Measurements from ENCODE around the gene TMEM80.

The TMEM80 gene

GRCh38 chr11:655036-655726 lies 40.4 kb upstream of the TMEM80 start:
- Histone ChIP-seq H3K36me3 (ENCODE audit: insufficient read depth, insufficient read length, low read length) (peaks cover 67% of the 10 kb centered on the region), H3K9me3 (ENCODE audit: insufficient read depth, low read length) (no peaks in the 10 kb centered on the region), H3K4me1 (ENCODE audit: insufficient read depth, insufficient read length) (peaks cover 4% of the 10 kb centered on the region), H3K9ac (ENCODE audit: insufficient read length, low read depth) (no peak overlapping the region), H3K4me3 (ENCODE audit: insufficient read length, low read depth) (no peak overlapping the region), H3K27me3 (ENCODE audit: insufficient read depth, insufficient read length) (no peaks in the 10 kb centered on the region)
- no peak for DNase-seq (ENCODE audit: low read depth, low spot score)
- no peak for TF ChIP-seq YY1 (IDR thresholded peaks at IDR 0.05; ENCODE audit: insufficient read depth, insufficient read length)
- TF ChIP-seq ZNF274 (IDR thresholded peaks at IDR 0.05; ENCODE audit: low read depth, low read length): no peak
- no peak for TF ChIP-seq SUZ12 (IDR thresholded peaks at IDR 0.05; ENCODE audit: extremely low read depth, insufficient read depth, insufficient read length)

GRCh38 chr11:656426-656825 lies 39.2 kb upstream of the TMEM80 start:
- no peak overlapping the region for H3K4me3 ChIP-seq (ENCODE audit: insufficient read length, low read depth)
- no peaks in the 10 kb centered on the region for H3K9me3 ChIP-seq (ENCODE audit: insufficient read depth, low read length)
- no peak for DNase-seq (ENCODE audit: low read depth, low spot score)
- peaks cover 72% of the 10 kb centered on the region for H3K36me3 ChIP-seq (ENCODE audit: insufficient read depth, insufficient read length, low read length)
- peaks cover 4% of the 10 kb centered on the region for H3K4me1 ChIP-seq (ENCODE audit: insufficient read depth, insufficient read length)
- H3K9ac ChIP-seq (ENCODE audit: insufficient read length, low read depth): no peak overlapping the region
- H3K27me3 ChIP-seq (ENCODE audit: insufficient read depth, insufficient read length): no peaks in the 10 kb centered on the region
- TF ChIP-seq ZNF274 (IDR thresholded peaks at IDR 0.05; ENCODE audit: low read depth, low read length) (no peak), SUZ12 (IDR thresholded peaks at IDR 0.05; ENCODE audit: extremely low read depth, insufficient read depth, insufficient read length) (no peak), YY1 (IDR thresholded peaks at IDR 0.05; ENCODE audit: insufficient read depth, insufficient read length) (no peak)

GRCh38 chr11:656866-657265 lies 38.8 kb upstream of the TMEM80 start:
- H3K27me3 ChIP-seq (ENCODE audit: insufficient read depth, insufficient read length): no peaks in the 10 kb centered on the region
- no peak overlapping the region for H3K4me3 ChIP-seq (ENCODE audit: insufficient read length, low read depth)
- H3K9ac ChIP-seq (ENCODE audit: insufficient read length, low read depth): no peak overlapping the region
- no peaks in the 10 kb centered on the region for H3K9me3 ChIP-seq (ENCODE audit: insufficient read depth, low read length)
- no peak for DNase-seq (ENCODE audit: low read depth, low spot score)
- TF ChIP-seq YY1 (IDR thresholded peaks at IDR 0.05; ENCODE audit: insufficient read depth, insufficient read length): no peak
- TF ChIP-seq SUZ12 (IDR thresholded peaks at IDR 0.05; ENCODE audit: extremely low read depth, insufficient read depth, insufficient read length): no peak
- no peak for TF ChIP-seq ZNF274 (IDR thresholded peaks at IDR 0.05; ENCODE audit: low read depth, low read length)
- peaks cover 74% of the 10 kb centered on the region for H3K36me3 ChIP-seq (ENCODE audit: insufficient read depth, insufficient read length, low read length)
- peaks cover 4% of the 10 kb centered on the region for H3K4me1 ChIP-seq (ENCODE audit: insufficient read depth, insufficient read length)

GRCh38 chr11:657691-658126 lies 37.9 kb upstream of the TMEM80 start:
- DNase-seq (ENCODE audit: low read depth, low spot score): no peak
- TF ChIP-seq YY1 (IDR thresholded peaks at IDR 0.05; ENCODE audit: insufficient read depth, insufficient read length): no peak
- no peak for TF ChIP-seq ZNF274 (IDR thresholded peaks at IDR 0.05; ENCODE audit: low read depth, low read length)
- TF ChIP-seq SUZ12 (IDR thresholded peaks at IDR 0.05; ENCODE audit: extremely low read depth, insufficient read depth, insufficient read length): no peak
- no peak overlapping the region for H3K4me3 ChIP-seq (ENCODE audit: insufficient read length, low read depth)
- H3K9ac ChIP-seq (ENCODE audit: insufficient read length, low read depth): no peak overlapping the region
- peaks cover 78% of the 10 kb centered on the region for H3K36me3 ChIP-seq (ENCODE audit: insufficient read depth, insufficient read length, low read length)
- no peaks in the 10 kb centered on the region for H3K9me3 ChIP-seq (ENCODE audit: insufficient read depth, low read length)
- H3K4me1 ChIP-seq (ENCODE audit: insufficient read depth, insufficient read length): peaks cover 4% of the 10 kb centered on the region
- H3K27me3 ChIP-seq (ENCODE audit: insufficient read depth, insufficient read length): no peaks in the 10 kb centered on the region

GRCh38 chr11:659532-660085 lies 36.0 kb upstream of the TMEM80 start:
- Histone ChIP-seq H3K27me3 (ENCODE audit: insufficient read depth, insufficient read length) (no peaks in the 10 kb centered on the region), H3K4me3 (ENCODE audit: insufficient read length, low read depth) (no peak overlapping the region), H3K9me3 (ENCODE audit: insufficient read depth, low read length) (no peaks in the 10 kb centered on the region), H3K9ac (ENCODE audit: insufficient read length, low read depth) (no peak overlapping the region), H3K36me3 (ENCODE audit: insufficient read depth, insufficient read length, low read length) (peaks cover 82% of the 10 kb centered on the region), H3K4me1 (ENCODE audit: insufficient read depth, insufficient read length) (peaks cover 4% of the 10 kb centered on the region)
- no peak for TF ChIP-seq SUZ12 (IDR thresholded peaks at IDR 0.05; ENCODE audit: extremely low read depth, insufficient read depth, insufficient read length)
- TF ChIP-seq ZNF274 (IDR thresholded peaks at IDR 0.05; ENCODE audit: low read depth, low read length): no peak
- no peak for TF ChIP-seq YY1 (IDR thresholded peaks at IDR 0.05; ENCODE audit: insufficient read depth, insufficient read length)
- no peak for DNase-seq (ENCODE audit: low read depth, low spot score)

GRCh38 chr11:660281-660680 lies 35.3 kb upstream of the TMEM80 start:
- no peak for TF ChIP-seq SUZ12 (IDR thresholded peaks at IDR 0.05; ENCODE audit: extremely low read depth, insufficient read depth, insufficient read length)
- TF ChIP-seq YY1 (IDR thresholded peaks at IDR 0.05; ENCODE audit: insufficient read depth, insufficient read length): no peak
- no peak for TF ChIP-seq ZNF274 (IDR thresholded peaks at IDR 0.05; ENCODE audit: low read depth, low read length)
- no peak overlapping the region for H3K4me3 ChIP-seq (ENCODE audit: insufficient read length, low read depth)
- no peak for DNase-seq (ENCODE audit: low read depth, low spot score)
- H3K4me1 ChIP-seq (ENCODE audit: insufficient read depth, insufficient read length): peaks cover 4% of the 10 kb centered on the region
- no peaks in the 10 kb centered on the region for H3K27me3 ChIP-seq (ENCODE audit: insufficient read depth, insufficient read length)
- no peak overlapping the region for H3K9ac ChIP-seq (ENCODE audit: insufficient read length, low read depth)
- H3K9me3 ChIP-seq (ENCODE audit: insufficient read depth, low read length): no peaks in the 10 kb centered on the region
- H3K36me3 ChIP-seq (ENCODE audit: insufficient read depth, insufficient read length, low read length): peaks cover 81% of the 10 kb centered on the region

GRCh38 chr11:660681-661444 lies 34.8 kb upstream of the TMEM80 start:
- Histone ChIP-seq H3K4me1 (ENCODE audit: insufficient read depth, insufficient read length) (peaks cover 4% of the 10 kb centered on the region), H3K36me3 (ENCODE audit: insufficient read depth, insufficient read length, low read length) (peaks cover 85% of the 10 kb centered on the region), H3K27me3 (ENCODE audit: insufficient read depth, insufficient read length) (no peaks in the 10 kb centered on the region), H3K9me3 (ENCODE audit: insufficient read depth, low read length) (no peaks in the 10 kb centered on the region), H3K4me3 (ENCODE audit: insufficient read length, low read depth) (no peak overlapping the region), H3K9ac (ENCODE audit: insufficient read length, low read depth) (no peak overlapping the region)
- TF ChIP-seq ZNF274 (IDR thresholded peaks at IDR 0.05; ENCODE audit: low read depth, low read length) (no peak), SUZ12 (IDR thresholded peaks at IDR 0.05; ENCODE audit: extremely low read depth, insufficient read depth, insufficient read length) (no peak), YY1 (IDR thresholded peaks at IDR 0.05; ENCODE audit: insufficient read depth, insufficient read length) (no peak)
- DNase-seq (ENCODE audit: low read depth, low spot score): no peak
